ENCODE results near the gene RPS23. TPM values are rescaled to one million over a fixed set of nuclear protein-coding genes. Genes with fewer than 3 reads are reported as not detected.

The RPS23 gene
- total RNA-seq, 3 donors from 2014 or later (not counting 1 experiment from before 2014, with no cell fraction given): 1,162 to 1,462 (median 1,451) TPM

DNA sequence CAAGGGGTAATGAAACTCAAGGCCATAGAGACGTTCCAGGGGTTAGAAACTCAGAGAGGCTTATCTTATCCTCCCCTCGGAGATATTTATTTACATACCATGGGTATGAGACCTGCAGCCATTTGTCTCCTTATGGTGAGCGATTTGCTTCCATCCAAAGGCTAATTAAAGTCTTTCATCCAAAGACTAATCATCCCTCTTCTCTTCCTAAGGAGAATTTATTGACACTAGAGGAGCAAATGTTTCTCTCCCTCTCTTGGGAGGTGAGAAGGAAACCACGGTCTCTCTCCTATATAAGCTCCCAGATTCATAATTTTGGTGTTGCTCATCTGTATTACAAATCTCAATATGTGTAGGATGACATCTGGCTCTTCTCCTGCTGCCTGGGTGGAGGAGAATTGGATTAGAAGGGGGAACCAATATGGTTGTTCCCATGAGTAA is 31.0 kb upstream of the RPS23 start:
- WGBS (ENCODE audit: insufficient coverage): 82% methylated on average over 3 of the region's 4 CpGs
- intact Hi-C loops (cut with micrococcal nuclease): no loop called here
- H3K27me3 Mint-ChIP-seq (ENCODE audit: low read depth in 2 of 2): no peaks in the 10 kb centered on the region
- Histone ChIP-seq H3K36me3 (ENCODE audit: control insufficient read depth, insufficient read depth, low read length) (no peaks in the 10 kb centered on the region), H3K4me3 (ENCODE audit: low read length) (no peak overlapping the region), H3K9me3 (ENCODE audit: control insufficient read depth, insufficient read depth, low read length) (no peaks in the 10 kb centered on the region), H3K27me3 (ENCODE audit: control insufficient read depth, insufficient read depth, low read length) (no peaks in the 10 kb centered on the region), H3K27ac (ENCODE audit: low read length) (no peak overlapping the region), H3K4me1 (ENCODE audit: control insufficient read depth, insufficient read depth, low read length) (no peaks in the 10 kb centered on the region)
- H3K27ac Mint-ChIP-seq: no peak overlapping the region
- TF ChIP-seq, protein P1, sequence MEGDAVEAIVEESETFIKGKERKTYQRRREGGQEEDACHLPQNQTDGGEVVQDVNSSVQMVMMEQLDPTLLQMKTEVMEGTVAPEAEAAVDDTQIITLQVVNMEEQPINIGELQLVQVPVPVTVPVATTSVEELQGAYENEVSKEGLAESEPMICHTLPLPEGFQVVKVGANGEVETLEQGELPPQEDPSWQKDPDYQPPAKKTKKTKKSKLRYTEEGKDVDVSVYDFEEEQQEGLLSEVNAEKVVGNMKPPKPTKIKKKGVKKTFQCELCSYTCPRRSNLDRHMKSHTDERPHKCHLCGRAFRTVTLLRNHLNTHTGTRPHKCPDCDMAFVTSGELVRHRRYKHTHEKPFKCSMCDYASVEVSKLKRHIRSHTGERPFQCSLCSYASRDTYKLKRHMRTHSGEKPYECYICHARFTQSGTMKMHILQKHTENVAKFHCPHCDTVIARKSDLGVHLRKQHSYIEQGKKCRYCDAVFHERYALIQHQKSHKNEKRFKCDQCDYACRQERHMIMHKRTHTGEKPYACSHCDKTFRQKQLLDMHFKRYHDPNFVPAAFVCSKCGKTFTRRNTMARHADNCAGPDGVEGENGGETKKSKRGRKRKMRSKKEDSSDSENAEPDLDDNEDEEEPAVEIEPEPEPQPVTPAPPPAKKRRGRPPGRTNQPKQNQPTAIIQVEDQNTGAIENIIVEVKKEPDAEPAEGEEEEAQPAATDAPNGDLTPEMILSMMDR (IDR thresholded peaks at IDR 0.05): no peak
- ATAC-seq (no peak), DNase-seq (no peak)
- H3K9me3 Mint-ChIP-seq: no peaks in the 10 kb centered on the region
- H3K4me3 Mint-ChIP-seq: no peak overlapping the region
- H3K4me1 Mint-ChIP-seq: no peaks in the 10 kb centered on the region
- H3K36me3 Mint-ChIP-seq: no peaks in the 10 kb centered on the region

DNA sequence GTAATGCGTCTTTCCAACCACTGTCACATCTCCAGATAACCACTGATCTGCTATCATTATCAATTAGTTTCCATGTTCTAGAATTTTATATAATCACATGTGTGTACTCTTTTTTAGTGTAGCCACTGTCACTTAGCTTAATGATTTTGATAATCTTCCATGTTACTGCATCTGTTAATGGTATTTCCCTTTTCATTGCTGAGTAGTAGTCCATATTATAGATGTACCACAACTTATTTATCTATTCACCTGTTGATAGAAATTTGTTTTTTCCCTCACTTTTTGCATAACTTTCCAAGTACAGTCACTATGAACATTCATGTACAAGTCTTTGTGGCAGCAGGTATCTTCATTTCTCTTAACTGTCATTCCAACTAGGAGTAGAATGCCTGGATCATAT is 30.3 kb upstream of the RPS23 start:
- H3K27me3 Mint-ChIP-seq (ENCODE audit: low read depth in 2 of 2): no peaks in the 10 kb centered on the region
- intact Hi-C loops (cut with micrococcal nuclease): no loop called here
- no peak for ATAC-seq
- H3K4me1 Mint-ChIP-seq: no peaks in the 10 kb centered on the region
- H3K36me3 Mint-ChIP-seq: no peaks in the 10 kb centered on the region
- Histone ChIP-seq H3K27me3 (ENCODE audit: control insufficient read depth, insufficient read depth, low read length) (no peaks in the 10 kb centered on the region), H3K9me3 (ENCODE audit: control insufficient read depth, insufficient read depth, low read length) (no peaks in the 10 kb centered on the region), H3K4me3 (ENCODE audit: low read length) (no peak overlapping the region), H3K27ac (ENCODE audit: low read length) (no peak overlapping the region), H3K36me3 (ENCODE audit: control insufficient read depth, insufficient read depth, low read length) (no peaks in the 10 kb centered on the region), H3K4me1 (ENCODE audit: control insufficient read depth, insufficient read depth, low read length) (no peaks in the 10 kb centered on the region)
- TF ChIP-seq, protein P1 (IDR thresholded peaks at IDR 0.05): no peak
- no peak for DNase-seq
- WGBS (ENCODE audit: insufficient coverage): 100% methylated on average over 1 of the region's 1 CpG
- no peaks in the 10 kb centered on the region for H3K9me3 Mint-ChIP-seq
- no peak overlapping the region for H3K27ac Mint-ChIP-seq
- no peak overlapping the region for H3K4me3 Mint-ChIP-seq

DNA sequence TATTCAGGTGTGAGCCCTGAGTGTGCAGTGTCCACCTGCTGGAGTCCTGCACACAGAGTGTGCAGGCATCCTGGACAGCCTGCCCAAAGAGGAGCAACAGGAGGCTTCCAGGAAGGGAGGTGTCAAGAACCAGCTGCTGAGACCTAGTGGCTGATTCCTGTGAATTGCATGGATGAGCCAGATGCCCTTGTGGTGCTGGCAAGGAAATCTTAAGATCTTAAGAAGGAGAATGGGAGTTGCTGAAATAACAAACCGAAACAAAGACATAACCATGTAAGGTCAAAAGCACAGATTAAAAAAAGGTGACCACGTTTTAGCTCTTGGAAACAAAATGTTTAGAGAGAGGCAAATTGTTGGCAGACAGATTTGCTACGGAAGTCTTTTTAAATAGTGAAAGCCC is 29.3 kb upstream of the RPS23 start:
- DNase-seq (no peak), ATAC-seq (no peak)
- Histone ChIP-seq H3K36me3 (ENCODE audit: control insufficient read depth, insufficient read depth, low read length) (no peaks in the 10 kb centered on the region), H3K27ac (ENCODE audit: low read length) (no peak overlapping the region), H3K4me1 (ENCODE audit: control insufficient read depth, insufficient read depth, low read length) (no peaks in the 10 kb centered on the region), H3K9me3 (ENCODE audit: control insufficient read depth, insufficient read depth, low read length) (no peaks in the 10 kb centered on the region), H3K4me3 (ENCODE audit: low read length) (no peak overlapping the region), H3K27me3 (ENCODE audit: control insufficient read depth, insufficient read depth, low read length) (no peaks in the 10 kb centered on the region)
- no peaks in the 10 kb centered on the region for H3K36me3 Mint-ChIP-seq
- no peaks in the 10 kb centered on the region for H3K9me3 Mint-ChIP-seq
- H3K4me1 Mint-ChIP-seq: no peaks in the 10 kb centered on the region
- H3K4me3 Mint-ChIP-seq: no peak overlapping the region
- no peak overlapping the region for H3K27ac Mint-ChIP-seq
- H3K27me3 Mint-ChIP-seq (ENCODE audit: low read depth in 2 of 2): no peaks in the 10 kb centered on the region
- intact Hi-C loops (cut with micrococcal nuclease): no loop called here
- TF ChIP-seq, protein P1 (IDR thresholded peaks at IDR 0.05): no peak
- WGBS (ENCODE audit: insufficient coverage): 91% methylated on average over 3 of the region's 3 CpGs

DNA sequence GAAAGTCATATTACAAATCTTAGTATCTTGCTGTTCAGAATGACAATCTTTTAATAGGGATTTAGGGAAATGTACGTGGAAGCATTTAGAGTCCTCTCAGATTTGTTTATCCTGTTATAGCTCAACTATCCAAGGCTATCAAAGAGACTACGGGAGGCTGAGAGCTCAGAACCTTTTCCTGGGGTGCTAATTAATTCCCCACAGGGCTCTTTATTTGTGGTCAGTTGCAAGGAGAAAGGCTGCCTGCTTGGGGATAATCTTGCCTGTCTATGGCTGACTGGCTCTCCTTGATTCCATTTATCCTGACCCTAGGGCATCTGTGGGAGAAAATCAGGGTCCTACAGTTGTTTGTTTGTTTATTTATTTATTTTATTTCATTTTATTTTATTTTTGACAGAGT is 28.0 kb upstream of the RPS23 start:
- DNase-seq (no peak), ATAC-seq (no peak)
- no peaks in the 10 kb centered on the region for H3K4me1 ChIP-seq (ENCODE audit: control insufficient read depth, insufficient read depth, low read length)
- Mint-ChIP-seq H3K4me1 (no peaks in the 10 kb centered on the region), H3K9me3 (no peaks in the 10 kb centered on the region), H3K27me3 (ENCODE audit: low read depth in 2 of 2) (no peaks in the 10 kb centered on the region), H3K27ac (no peak overlapping the region), H3K4me3 (no peak overlapping the region), H3K36me3 (no peaks in the 10 kb centered on the region)
- no peaks in the 10 kb centered on the region for H3K27me3 ChIP-seq (ENCODE audit: control insufficient read depth, insufficient read depth, low read length)
- H3K4me3 ChIP-seq (ENCODE audit: low read length): no peak overlapping the region
- intact Hi-C loops (cut with micrococcal nuclease): no loop called here
- H3K9me3 ChIP-seq (ENCODE audit: control insufficient read depth, insufficient read depth, low read length): no peaks in the 10 kb centered on the region
- WGBS (ENCODE audit: insufficient coverage): 100% methylated on average over 2 of the region's 2 CpGs
- H3K36me3 ChIP-seq (ENCODE audit: control insufficient read depth, insufficient read depth, low read length): no peaks in the 10 kb centered on the region
- no peak overlapping the region for H3K27ac ChIP-seq (ENCODE audit: low read length)
- TF ChIP-seq, protein P1 (IDR thresholded peaks at IDR 0.05): no peak
